RWPE1 (cell line): ENCODE data around the gene STARD9.

Experiments
- CTCF ChIA-PET: fragments of 350-600 bp; sonication (Branson Sonifier 250); formaldehyde crosslinking; extraction: SDS; loops from one replicate; lab custom pipeline; 2021; lab: Yijun Ruan, JAX
- POLR2A ChIA-PET: fragments of 400-600 bp; formaldehyde crosslinking; extraction: SDS; loops from one replicate; lab custom pipeline; 2020; ENCODE audit warnings: antibody characterized with exemption; ENCODE audit not compliant: low non-redundant PET; lab: Yijun Ruan, JAX
- DNase-seq: peaks from one replicate; pipeline ENCODE4 v3.0.0; 2012; ENCODE audit warnings: low spot score
- H3K27ac ChIP-seq: fragments of 450-650 bp; 2 replicates; pipeline ENCODE4 v1.5.1; 2017
- CTCF ChIP-seq: fragments of 450-650 bp; conservative IDR thresholded peaks from 2 replicates; pipeline ENCODE4 v1.5.1; 2017; ENCODE audit warnings: low read depth, mild to moderate bottlenecking

STARD9 gene

GRCh38 chr15:42584031-42584765 lies 8.8 kb downstream of the STARD9 start:
- TF ChIP-seq CTCF = no peak
- CTCF ChIA-PET = no interaction called here
- POLR2A ChIA-PET = no interaction called here
- H3K27ac ChIP-seq = no peak overlapping the region
- no peak for DNase-seq

GRCh38 chr15:42590619-42591237 lies 15.3 kb downstream of the STARD9 start:
- no peak overlapping the region for H3K27ac ChIP-seq
- TF ChIP-seq CTCF = no peak
- no peak for DNase-seq
- ChIA-PET CTCF (interaction anchor here (0.6 to 1.2 kb wide), 2 partner anchors 8 to 288 kb away, joined by 3 to 9 read pairs; no protein-coding TSS in a partner anchor), POLR2A (no interaction called here)

GRCh38 chr15:42591238-42591934 lies 16.0 kb downstream of the STARD9 start:
- no peak overlapping the region for H3K27ac ChIP-seq
- TF ChIP-seq CTCF = peak; percentile 32; the same call in 1 of the 2 replicates
- no peak for DNase-seq
- ChIA-PET POLR2A (no interaction called here), CTCF (interaction anchor here (0.6 to 1.2 kb wide), 3 partner anchors 8 to 287 kb away, joined by 3 to 9 read pairs (median 3); no protein-coding TSS in a partner anchor)

GRCh38 chr15:42592716-42593115 lies 17.3 kb downstream of the STARD9 start:
- POLR2A ChIA-PET = no interaction called here
- H3K27ac ChIP-seq = no peak overlapping the region
- no peak for TF ChIP-seq CTCF
- DNase-seq = no peak
- CTCF ChIA-PET = interaction anchor here (1.1 kb wide), 1 partner anchor 130 kb away, joined by 3 read pairs; no protein-coding TSS in a partner anchor

- H3K27ac ChIP-seq = no peak overlapping the region
- DNase-seq = no peak
- no peak for TF ChIP-seq CTCF
- CTCF ChIA-PET = interaction anchor here (1.1 kb wide), 1 partner anchor 130 kb away, joined by 3 read pairs; no protein-coding TSS in a partner anchor
- POLR2A ChIA-PET = no interaction called here
Measured at GRCh38 chr15:42593143-42593542, 17.7 kb downstream of the STARD9 start.

- DNase-seq = no peak
- no peak for TF ChIP-seq CTCF
- ChIA-PET POLR2A (no interaction called here), CTCF (interaction anchor here (0.6 kb wide), 2 partner anchors 9 to 11 kb away, joined by 3 read pairs; no protein-coding TSS in a partner anchor)
- H3K27ac ChIP-seq = no peak overlapping the region
Measured at GRCh38 chr15:42594095-42594494, 18.7 kb downstream of the STARD9 start.
